ENCODE measurements around the gene SOD1.
A peak's percentile ranks its signal among the peaks of the same experiment; 100 is the strongest.
"Not testable (repeated sequence)": the region's sequence is repeated elsewhere in the genome, so short reads cannot be mapped to it uniquely, and the experiment has no call there.

Gene SOD1

DNA sequence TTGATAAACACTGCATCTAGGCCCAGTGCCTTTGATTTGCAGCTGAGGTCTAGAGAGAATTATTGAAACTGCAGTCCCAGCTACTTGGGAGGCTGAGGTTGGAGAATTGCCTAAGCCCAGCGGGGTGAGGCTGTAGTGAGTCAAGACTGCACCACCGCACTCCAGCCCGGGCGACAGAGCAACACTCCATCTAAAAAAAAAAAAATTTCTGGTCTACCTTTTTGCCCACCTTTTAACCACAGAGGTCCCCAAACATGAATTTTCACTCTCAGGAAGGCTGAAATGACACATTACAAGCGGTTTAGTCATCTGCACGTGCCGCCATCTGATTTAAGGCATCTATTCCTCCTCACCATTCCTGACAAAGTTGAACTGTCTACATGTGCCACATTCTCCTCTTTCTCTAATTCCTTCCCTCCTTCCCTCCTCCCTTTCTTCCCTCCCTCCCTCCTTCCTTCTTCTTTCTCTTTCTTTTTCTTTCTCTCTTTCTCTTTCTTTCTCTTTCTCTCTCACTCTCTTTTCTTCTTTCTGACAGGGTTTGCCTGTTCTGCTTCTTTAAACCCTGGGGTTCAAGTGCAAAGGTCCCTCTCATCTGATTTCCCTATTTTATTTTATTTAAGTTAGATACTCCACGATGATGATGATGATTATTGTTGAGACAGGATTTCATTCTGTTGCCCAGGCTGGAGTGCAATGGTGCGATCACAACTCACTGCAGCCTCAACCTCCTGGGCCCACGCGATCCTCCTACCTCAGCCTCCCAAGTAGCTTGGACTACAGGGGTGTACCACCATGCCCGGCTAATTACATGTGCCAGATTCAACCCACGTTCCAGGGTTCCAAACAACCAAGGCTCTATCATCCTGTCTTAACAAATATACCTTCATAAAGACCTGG, 3.0 kb upstream of the SOD1 start:
- no peak for DNase-seq

- no peak for DNase-seq
These were observed 1.4 kb upstream of the SOD1 start for GRCh38 chr21:31658053-31658452.

- DNase-seq, result no peak
These were observed 282 bp upstream of the SOD1 start for GRCh38 chr21:31659286-31659535.

GRCh38 chr21:31660259-31660565, 719 bp downstream of the SOD1 start:
- peak in 1 of 2 experiments; percentile 47 for DNase-seq

GRCh38 chr21:31660591-31660990, 1.1 kb downstream of the SOD1 start:
- DNase-seq, result no peak

- no peak for DNase-seq
These were observed 4.2 kb downstream of the SOD1 start for GRCh38 chr21:31663584-31664249.

DNA sequence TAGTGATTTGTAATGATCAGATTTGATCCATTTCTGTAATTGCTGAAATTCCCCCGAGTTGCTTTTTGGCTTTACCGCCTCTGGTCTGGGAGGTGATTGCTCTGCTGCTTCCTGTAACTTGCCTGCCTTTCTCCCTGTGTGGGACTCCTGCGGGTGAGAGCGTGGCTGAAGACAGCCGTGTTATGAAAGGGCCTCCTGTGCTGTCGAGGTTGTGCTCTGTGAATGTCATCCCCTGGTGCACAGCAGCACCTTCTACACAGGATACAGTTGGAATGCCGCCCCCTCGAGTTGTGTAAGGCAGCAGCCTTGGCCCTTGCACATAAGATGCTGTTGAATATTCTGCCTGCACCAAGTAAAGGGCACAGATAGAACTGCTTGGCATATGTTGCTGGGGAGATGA, 5.9 kb downstream of the SOD1 start:
- no peak for DNase-seq

DNA sequence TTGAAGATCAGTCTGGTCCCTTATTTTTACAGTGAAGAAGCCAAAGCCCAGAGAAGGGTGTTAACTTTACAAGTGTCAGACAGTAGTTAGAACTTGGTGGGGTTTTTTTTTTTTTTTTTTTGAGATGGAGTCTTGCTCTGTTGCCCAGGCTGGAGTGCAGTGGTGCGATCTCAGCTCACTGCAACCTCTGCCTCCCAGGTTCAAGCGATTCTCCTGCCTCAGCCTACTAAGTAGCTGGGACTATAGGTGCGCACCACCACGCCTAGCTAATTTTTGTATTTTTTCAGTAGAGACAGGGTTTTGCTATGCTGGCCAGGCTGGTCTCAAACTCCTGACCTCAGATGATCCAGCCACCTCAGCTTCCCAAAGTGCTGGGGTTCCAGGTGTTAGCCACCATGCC, 6.4 kb downstream of the SOD1 start:
- DNase-seq, result not testable (repeated sequence)

- DNase-seq, result no peak
These were observed 7.0 kb downstream of the SOD1 start for GRCh38 chr21:31666445-31667010.

DNA sequence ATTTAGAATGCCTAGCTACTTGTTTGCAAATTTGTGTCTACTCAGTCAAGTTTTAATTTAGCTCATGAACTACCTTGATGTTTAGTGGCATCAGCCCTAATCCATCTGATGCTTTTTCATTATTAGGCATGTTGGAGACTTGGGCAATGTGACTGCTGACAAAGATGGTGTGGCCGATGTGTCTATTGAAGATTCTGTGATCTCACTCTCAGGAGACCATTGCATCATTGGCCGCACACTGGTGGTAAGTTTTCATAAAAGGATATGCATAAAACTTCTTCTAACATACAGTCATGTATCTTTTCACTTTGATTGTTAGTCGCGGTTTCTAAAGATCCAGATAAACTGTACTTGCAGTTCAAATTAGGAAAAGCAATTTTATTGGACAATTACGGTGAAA, 7.6 kb downstream of the SOD1 start:
- DNase-seq, result no peak

GRCh38 chr21:31667639-31668038, 8.1 kb downstream of the SOD1 start:
- DNase-seq, result no peak

GRCh38 chr21:31668651-31669491, 9.4 kb downstream of the SOD1 start:
- no peak for DNase-seq

- no peak for DNase-seq
These were observed 10.6 kb downstream of the SOD1 start for GRCh38 chr21:31670070-31670469.

DNA sequence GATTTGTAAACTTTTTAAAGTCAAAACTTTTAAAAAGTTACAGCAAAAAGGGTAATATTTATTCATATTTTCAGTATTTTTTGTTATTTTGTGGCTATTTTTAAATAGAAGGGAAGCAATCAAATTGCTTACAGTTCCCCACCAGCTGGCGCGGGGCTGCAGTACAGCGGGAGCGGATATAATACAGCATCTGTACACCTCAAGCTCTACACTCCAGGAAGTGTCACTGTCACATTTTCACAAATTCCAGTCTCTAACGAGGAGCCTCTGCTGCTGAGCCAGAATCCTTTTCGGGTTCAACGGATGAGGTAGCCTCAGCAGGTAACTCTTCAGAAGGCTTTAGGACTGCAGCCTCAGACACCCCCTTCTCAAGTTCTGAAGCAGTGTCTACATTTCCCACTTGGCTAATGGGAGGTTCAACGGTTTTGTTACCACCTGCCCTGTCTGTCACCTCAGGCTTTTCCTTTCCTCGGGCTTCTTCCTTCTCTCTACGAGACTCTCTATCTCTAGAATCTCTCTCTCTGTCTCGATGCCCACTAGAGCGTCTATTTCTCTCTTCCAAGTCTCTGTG, 11.7 kb downstream of the SOD1 start:
- no peak for DNase-seq

DNA sequence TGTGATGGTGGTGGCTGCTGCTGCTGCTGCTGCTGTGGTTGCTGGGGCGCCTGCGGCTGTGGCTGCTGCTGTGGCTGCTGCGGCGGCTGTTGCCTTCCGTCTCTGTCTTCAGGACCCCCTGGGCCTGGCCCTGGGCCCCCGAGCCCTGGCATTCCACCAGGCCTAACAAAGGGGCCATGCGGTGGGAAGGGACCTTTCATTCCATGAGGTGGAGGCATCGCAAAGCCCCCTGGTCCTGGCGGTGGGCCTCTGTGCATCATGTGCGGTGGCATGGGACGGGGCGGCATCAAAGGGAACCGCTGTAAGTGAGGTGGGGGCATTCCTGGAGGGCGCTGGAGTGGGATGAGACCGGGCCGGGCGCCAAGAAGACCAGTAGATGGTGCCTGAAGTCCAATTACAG, 12.4 kb downstream of the SOD1 start:
- DNase-seq, result no peak

- no peak for DNase-seq
These were observed 13.9 kb downstream of the SOD1 start for GRCh38 chr21:31673321-31673912.

- no peak for DNase-seq
These were observed 15.8 kb downstream of the SOD1 start for GRCh38 chr21:31675318-31675717.

DNA sequence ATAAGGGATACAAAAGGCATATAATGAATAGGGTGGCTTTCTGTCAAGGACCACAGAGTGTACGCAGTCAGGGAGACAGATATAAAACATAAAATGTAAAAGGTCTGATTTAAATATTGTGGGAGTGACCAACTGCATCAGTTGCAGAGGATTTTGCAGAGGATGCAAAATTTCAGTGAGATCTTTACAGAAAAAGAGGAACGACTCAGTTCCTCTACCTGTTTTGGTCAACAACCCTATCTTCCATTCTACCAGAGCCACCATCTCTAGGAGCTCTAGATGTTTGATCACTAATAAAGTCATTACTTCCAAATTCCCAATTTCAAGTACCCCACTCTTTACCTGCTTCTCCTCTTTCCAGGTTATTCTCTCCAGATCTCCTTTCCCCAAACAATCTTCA, 16.5 kb downstream of the SOD1 start:
- DNase-seq, result no peak

DNA sequence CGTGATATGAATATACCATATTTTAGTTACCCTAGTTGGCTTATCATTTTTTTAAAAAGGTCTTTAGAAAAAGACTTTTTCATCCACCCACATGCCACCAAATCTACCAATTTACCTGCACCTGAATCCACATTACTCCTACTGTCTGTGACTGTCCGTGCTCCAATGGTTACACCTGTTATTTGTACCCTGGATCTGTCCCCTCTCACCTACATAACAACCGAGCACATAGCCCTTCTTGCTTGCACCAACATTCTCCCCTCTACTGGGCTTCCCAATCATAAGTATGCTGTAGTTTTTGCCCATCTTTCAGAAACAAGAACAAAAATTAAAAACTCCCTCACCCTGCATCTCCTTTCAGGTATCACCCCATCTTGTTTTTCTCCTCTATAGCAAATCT, 17.6 kb downstream of the SOD1 start:
- DNase-seq, result no peak

DNA sequence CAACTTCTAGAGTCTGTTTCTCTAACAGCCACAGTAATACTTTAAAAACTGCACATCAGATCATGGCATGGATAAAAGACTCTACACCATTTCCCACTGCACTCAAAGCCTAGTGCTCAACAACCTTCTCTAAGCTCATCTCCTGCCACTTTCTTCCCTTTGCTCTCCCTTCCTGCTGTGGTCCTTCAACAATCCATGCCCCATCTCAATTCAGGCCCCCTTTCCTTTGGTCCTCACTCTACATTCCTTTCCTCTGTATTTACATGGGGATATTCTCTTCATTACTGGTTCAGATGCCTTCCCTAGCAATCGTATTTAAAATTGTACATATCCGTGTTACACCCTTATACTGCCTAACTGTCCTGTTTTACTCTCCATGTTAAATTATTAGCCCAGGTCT, 19.0 kb downstream of the SOD1 start:
- DNase-seq, result no peak

DNA sequence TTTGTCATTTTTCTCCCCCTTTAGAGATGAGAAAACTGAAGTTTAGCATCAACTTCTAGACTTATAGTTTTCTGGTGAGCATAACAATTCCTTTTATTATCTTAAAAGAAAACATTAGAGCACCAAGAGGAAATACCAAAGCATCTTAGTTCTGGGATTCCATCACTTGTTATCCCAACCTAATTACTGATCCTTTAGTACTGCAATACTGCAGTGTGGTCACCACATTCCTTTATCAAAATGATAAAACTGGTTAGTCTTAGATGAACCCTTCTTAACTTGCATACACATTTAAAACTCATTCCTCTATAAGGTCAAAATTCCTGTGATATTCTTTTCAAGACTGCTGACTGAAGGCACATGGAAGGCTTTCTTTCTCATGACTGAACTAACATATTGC, 23.1 kb downstream of the SOD1 start:
- no peak for DNase-seq

- no peak for DNase-seq
These were observed 23.5 kb downstream of the SOD1 start for GRCh38 chr21:31683029-31683428.

DNA sequence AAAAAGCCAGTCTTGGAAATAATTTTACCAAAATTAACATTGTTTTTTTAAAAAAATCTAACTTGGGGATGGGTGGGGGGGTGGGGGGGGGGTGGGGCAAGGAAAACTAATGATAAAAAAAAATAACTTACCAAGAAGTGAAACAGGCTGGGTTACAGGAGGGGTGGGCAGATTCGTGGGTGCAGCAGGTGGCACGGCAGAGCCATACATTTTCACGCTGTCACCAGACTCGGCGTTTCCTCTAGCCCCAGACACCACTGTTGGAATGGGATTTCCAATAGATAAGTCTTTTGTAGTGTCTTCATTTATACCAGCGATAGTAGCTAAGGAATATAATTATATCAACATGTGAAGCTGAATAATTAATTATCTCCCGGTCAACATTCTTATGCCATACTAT, 25.4 kb downstream of the SOD1 start:
- no peak for DNase-seq
